Lung (tissue), 12 donors: ENCODE measurements around the gene PCDH18. TPM values are rescaled to one million over a fixed set of nuclear protein-coding genes. Genes with fewer than 3 reads are reported as not detected.
A peak's percentile ranks its signal among the peaks of the same experiment; 100 is the strongest.

ENCODE experiments used
- ATAC-seq: fragments of 200-7000 bp; cut with Tn5 transposase; one replicate; pipeline ENCODE4 v1.9.1; 2020; ENCODE audit warnings: moderate number of reproducible peaks; ENCODE audit not compliant: insufficient read depth, low FRiP score
- DNase-seq, 3 donors: peaks; one replicate each; pipeline ENCODE4 v3.0.0-alpha.2; 2013 to 2017
- H3K27ac ChIP-seq, 2 donors: one replicate each; pipeline ENCODE4 v1.5.1; 2013; ENCODE audit warnings: mild to moderate bottlenecking in 2 of 2, moderate library complexity in 2 of 2, control low read depth in 1 of 2, inconsistent platforms in 1 of 2, low read depth in 1 of 2, low read length in 1 of 2
- H3K27me3 ChIP-seq, 3 donors: one replicate each; pipeline ENCODE4 v1.5.1; 2013; ENCODE audit warnings: low read length in 2 of 3; ENCODE audit not compliant: control insufficient read depth in 3 of 3, insufficient read depth in 3 of 3
- H3K36me3 ChIP-seq, 4 donors: one replicate each; pipeline ENCODE4 v1.5.1; 2013; ENCODE audit warnings: low read length in 4 of 4, mild to moderate bottlenecking in 1 of 4, moderate library complexity in 1 of 4; ENCODE audit not compliant: control insufficient read depth in 4 of 4, insufficient read depth in 4 of 4
- H3K4me1 ChIP-seq, 5 donors: one replicate each; pipeline ENCODE4 v1.5.1; 2013; ENCODE audit warnings: low read length in 5 of 5, mild to moderate bottlenecking in 2 of 5, moderate library complexity in 1 of 5; ENCODE audit not compliant: control insufficient read depth in 5 of 5, insufficient read depth in 5 of 5
- H3K4me3 ChIP-seq: one replicate; pipeline ENCODE4 v1.5.1; 2013; ENCODE audit warnings: mild to moderate bottlenecking, control low read depth, moderate library complexity
- H3K9ac ChIP-seq, 2 donors: one replicate each; pipeline ENCODE4 v1.5.1; 2013; ENCODE audit warnings: low read length in 2 of 2, control low read depth in 1 of 2; ENCODE audit not compliant: insufficient read depth in 1 of 2
- H3K9me3 ChIP-seq, 4 donors: one replicate each; pipeline ENCODE4 v1.5.1; 2013; ENCODE audit warnings: low read length in 3 of 4, mild to moderate bottlenecking in 1 of 4, moderate library complexity in 1 of 4; ENCODE audit not compliant: control insufficient read depth in 4 of 4, insufficient read depth in 3 of 4
- CTCF ChIP-seq: IDR thresholded peaks from 2 replicates; pipeline ENCODE4 v1.5.1; 2012; ENCODE audit warnings: mild to moderate bottlenecking; ENCODE audit errors: control extremely low read depth, extremely low read depth
- WGBS, 2 donors: extraction: QIAGEN DNeasy Blood & Tissue Kit; methylation state at CpG; one replicate each; pipeline ENCODE4 v1.1.7; 2013; 5-methylcytosine and 5-hydroxymethylcytosine counted together
- polyA plus RNA-seq, 2 donors: library from polyadenylated mRNA; stranded (reverse); fragments of 200-250 nt; gene quantifications; one replicate each; pipeline ENCODE4 v1.2.1, GENCODE V29; 2013
- total RNA-seq, 2 donors: library from RNA; depleted of rRNA in 1 of 2; stranded (reverse); fragments of >200 nt in 1 of 2; gene quantifications; one replicate each; pipeline ENCODE4 v1.2.1, GENCODE V29; 2014 to 2021
- donor health status: control.
- donor health status: control.
- donor health status: Bipolar disorder and iron deficiency.
- donor health status: healthy.
- donor health status: DM: yes; HTN: yes; CAD: no.

PCDH18 gene
- total and polyA plus RNA-seq, 4 donors = 1.7 to 106 (median 4.8) TPM

- ATAC-seq (no peak), DNase-seq (peak in 2 of 3 donors; percentile 32 to 52)
- no peaks in the 10 kb centered on the region for H3K9me3 ChIP-seq
- no peak for TF ChIP-seq CTCF
- 50 to 53% methylated on average over 7 of the region's 7 CpGs for WGBS, 2 donors
- H3K27ac ChIP-seq = no peak overlapping the region
- H3K36me3 ChIP-seq = no peaks in the 10 kb centered on the region
- no peak overlapping the region for H3K9ac ChIP-seq
- H3K27me3 ChIP-seq = no peaks in the 10 kb centered on the region
- peaks cover 0 to 15% (median 4%) of the 10 kb centered on the region in 5 donors for H3K4me1 ChIP-seq
- no peak overlapping the region for H3K4me3 ChIP-seq
Measured at GRCh38 chr4:137541876-137542646, 9.8 kb upstream of the PCDH18 start.

- DNase-seq (no peak), ATAC-seq (no peak)
- no peak overlapping the region for H3K27ac ChIP-seq
- H3K4me1 ChIP-seq = peaks cover 0 to 15% (median 4%) of the 10 kb centered on the region in 5 donors
- no peaks in the 10 kb centered on the region for H3K9me3 ChIP-seq
- H3K9ac ChIP-seq = no peak overlapping the region
- 43 to 50% methylated on average over 3 of the region's 3 CpGs for WGBS, 2 donors
- H3K36me3 ChIP-seq = no peaks in the 10 kb centered on the region
- H3K4me3 ChIP-seq = no peak overlapping the region
- TF ChIP-seq CTCF = no peak
- no peaks in the 10 kb centered on the region for H3K27me3 ChIP-seq
Measured at GRCh38 chr4:137541181-137541580, 8.9 kb upstream of the PCDH18 start.

GRCh38 chr4:137540356-137540755, 8.1 kb upstream of the PCDH18 start:
- Histone ChIP-seq H3K36me3 (no peaks in the 10 kb centered on the region), H3K9me3 (no peaks in the 10 kb centered on the region), H3K27ac (no peak overlapping the region), H3K4me3 (no peak overlapping the region), H3K4me1 (peaks cover 0 to 12% (median 4%) of the 10 kb centered on the region in 5 donors), H3K9ac (no peak overlapping the region), H3K27me3 (no peaks in the 10 kb centered on the region)
- no peak for TF ChIP-seq CTCF
- no peak for ATAC-seq
- DNase-seq = no peak
